A549 (cell line): Measurements from ENCODE around the gene THEM4. TPM values are rescaled to one million over a fixed set of nuclear protein-coding genes. Genes with fewer than 3 reads are reported as not detected.

Experiments used
- ATAC-seq, 2 experiments: fragments of 200-7000 bp in 1 of 2; fragments of >200 bp in 1 of 2; cut with Nextera tagmentation in 1 of 2; cut with Tn5 transposase in 1 of 2; 3 replicates each; pipeline versions ENCODE4 v1.8.0 to v1.9.1; 2018 to 2020; ENCODE audit warnings: mild to moderate bottlenecking in 1 of 2, moderate library complexity in 1 of 2
- CTCF ChIA-PET: fragments of 300-600 bp; sonication (Branson Sonifier 250); formaldehyde crosslinking; extraction: SDS; loops from one replicate; lab custom pipeline; 2021; ENCODE audit warnings: antibody characterized with exemption, inconsistent platforms; lab: Yijun Ruan, JAX
- POLR2A ChIA-PET: fragments of 350-600 bp; formaldehyde crosslinking; extraction: SDS; loops from one replicate; lab custom pipeline; 2021; ENCODE audit warnings: antibody characterized with exemption, inconsistent platforms; lab: Yijun Ruan, JAX
- DNase-seq, 2 experiments: peaks; one replicate each; pipeline versions ENCODE4 v3.0.0 to v3.0.0-alpha.2; 2011 to 2016; ENCODE audit warnings: low read depth in 1 of 2, low spot score in 1 of 2
- FAIRE-seq: peaks from 2 replicates; lab custom pipeline; 2011; peaks lifted over from hg19 to GRCh38; lab: Jason Lieb, UNC
- H3K27ac ChIP-seq, 2 experiments: fragments of >200 bp; sonication (Bioruptor Twin); formaldehyde crosslinking; 3 replicates each; pipeline ENCODE4 v1.5.1; 2016 to 2017
- H3K4me1 ChIP-seq: fragments of >200 bp; sonication (Bioruptor Twin); formaldehyde crosslinking; 3 replicates; pipeline ENCODE4 v1.6.1; 2016
- H3K4me2 ChIP-seq: fragments of >200 bp; sonication (Bioruptor Twin); formaldehyde crosslinking; 3 replicates; pipeline ENCODE4 v1.6.1; 2016
- H3K4me3 ChIP-seq: fragments of >200 bp; sonication (Bioruptor Twin); formaldehyde crosslinking; 3 replicates; pipeline ENCODE4 v1.5.1; 2016
- H3K9me3 ChIP-seq: fragments of >200 bp; sonication (Bioruptor Twin); formaldehyde crosslinking; 3 replicates; pipeline ENCODE4 v1.6.1; 2016
- CBX8 ChIP-seq: fragments of 200-600 bp; sonication (generic); IDR thresholded peaks from 2 replicates; pipeline ENCODE4 v1.6.1; 2016
- CEBPB ChIP-seq, 2 experiments: fragments of >200 bp in 1 of 2; sonication (Bioruptor Twin) in 1 of 2; formaldehyde crosslinking in 1 of 2; IDR thresholded peaks; 2 replicates each; pipeline ENCODE4 v1.6.1; 2012 to 2016
- CHD2 ChIP-seq: fragments of 150-350 bp; IDR thresholded peaks from 2 replicates; pipeline ENCODE4 v1.6.1; 2014; ENCODE audit warnings: low read length; ENCODE audit not compliant: partially characterized antibody
- EHF ChIP-seq: fragments of 250-450 bp; sonication (Bioruptor Pico); IDR thresholded peaks from 2 replicates; pipeline ENCODE4 v1.5.0; 2020; ENCODE audit warnings: mild to moderate bottlenecking
- ESRRA ChIP-seq: fragments of 150-350 bp; IDR thresholded peaks from 2 replicates; pipeline ENCODE4 v1.6.1; 2014; ENCODE audit warnings: mild to moderate bottlenecking, low read length, borderline replicate concordance
- FOXS1 ChIP-seq: fragments of 250-450 bp; sonication (Bioruptor Pico); IDR thresholded peaks from 2 replicates; pipeline ENCODE4 v1.5.0; 2020; ENCODE audit warnings: mild to moderate bottlenecking, moderate library complexity
- GATA3 ChIP-seq: IDR thresholded peaks from 2 replicates; pipeline ENCODE4 v1.6.1; 2012; ENCODE audit warnings: borderline replicate concordance
- HOXA7 ChIP-seq: fragments of 250-450 bp; sonication (Bioruptor Pico); IDR thresholded peaks from 2 replicates; pipeline ENCODE4 v1.5.0; 2020; ENCODE audit warnings: mild to moderate bottlenecking, moderate library complexity
- MAFK ChIP-seq: fragments of 450-650 bp; IDR thresholded peaks from 2 replicates; pipeline ENCODE4 v1.6.1; 2014; ENCODE audit not compliant: partially characterized antibody
- MYC ChIP-seq: IDR thresholded peaks from 2 replicates; pipeline ENCODE4 v1.6.1; 2012; ENCODE audit warnings: mild to moderate bottlenecking, inconsistent platforms, low read length, improper control_type of control experiment, borderline replicate concordance
- NPAS2 ChIP-seq: fragments of 250-450 bp; sonication (Bioruptor Pico); IDR thresholded peaks from 2 replicates; pipeline ENCODE4 v1.8.0; 2022; ENCODE audit warnings: mild to moderate bottlenecking, moderate library complexity, borderline replicate concordance
- NR3C1 ChIP-seq: fragments of >200 bp; sonication (Bioruptor Twin); formaldehyde crosslinking; IDR thresholded peaks from 3 replicates; pipeline ENCODE4 v1.6.1; 2017
- POLR2AphosphoS2 ChIP-seq: conservative IDR thresholded peaks from 2 replicates; pipeline ENCODE4 v1.6.1; 2012; ENCODE audit warnings: low read length, improper control_type of control experiment, inconsistent platforms
- SMC3 ChIP-seq: fragments of >200 bp; sonication (Bioruptor Twin); formaldehyde crosslinking; IDR thresholded peaks from 3 replicates; pipeline ENCODE4 v1.6.1; 2018; ENCODE audit warnings: inconsistent platforms
- WGBS: methylation state at CpG from one replicate; pipeline ENCODE4 v1.1.6; 2017; ENCODE audit errors: missing lambda C conversion rate; 5-methylcytosine and 5-hydroxymethylcytosine counted together
- polyA plus RNA-seq, 4 experiments: library from polyadenylated mRNA; depleted of rRNA in 3 of 4; stranded (reverse); fragments of >200 nt; fragmentation: RNase III in 1 of 4; extraction: RNeasy Plus Mini Kit Qiagen cat#74134 plus additional on column Dnase treatment in 1 of 4; gene quantifications; 2 replicates in 3 of 4; 3 replicates in 1 of 4; pipeline ENCODE4 v1.2.3, GENCODE V29; 2011 to 2017
- TF ChIP-seq, protein P1 (sequence below): IDR thresholded peaks from 2 replicates; pipeline ENCODE4 v1.6.1; 2012
- TF ChIP-seq, protein P2 (sequence below): fragments of >200 bp; sonication (Bioruptor Twin); formaldehyde crosslinking; IDR thresholded peaks from 2 replicates; pipeline ENCODE4 v1.6.1; 2016
- TF ChIP-seq, protein P3 (sequence below): fragments of 150-350 bp; IDR thresholded peaks from 2 replicates; pipeline ENCODE4 v1.6.1; 2014; ENCODE audit warnings: low read depth, mild to moderate bottlenecking, low read length

The THEM4 gene
- polyA plus RNA-seq, 2 of the 4 experiments (the other 2 are of a cell fraction): 16.6 to 32.3 TPM

DNA sequence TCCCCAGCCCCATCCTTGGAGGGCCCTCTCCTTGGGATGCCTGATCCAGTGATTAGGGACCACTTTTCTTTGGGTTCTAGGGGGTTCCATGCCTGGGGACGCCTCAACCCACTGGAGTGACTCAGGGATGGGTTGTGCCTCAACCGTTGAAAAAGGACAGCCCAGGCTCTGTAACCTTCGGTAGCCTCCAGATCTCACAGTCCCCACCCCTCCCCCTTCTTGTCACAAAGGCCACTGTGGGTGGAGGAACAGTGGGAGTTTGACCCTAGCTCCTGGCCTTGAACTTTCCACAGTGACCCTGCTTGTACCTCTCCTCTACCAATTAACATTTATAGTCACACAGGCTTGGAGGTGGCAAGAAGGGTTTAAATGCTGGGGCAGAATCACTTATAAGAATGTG lies 75.1 kb downstream of the THEM4 start:
- H3K4me2 ChIP-seq: no peak overlapping the region
- no peak for FAIRE-seq
- DNase-seq: no peak
- 100% methylated on average over 2 of the region's 3 CpGs for WGBS
- ChIA-PET POLR2A (no interaction called here), CTCF (interaction anchor here (0.9 to 5.5 kb wide), 6 partner anchors 11 to 390 kb away, joined by 3 to 77 read pairs (median 4); partner anchors contain the start of gene MRPL9)
- peaks cover 24% of the 10 kb centered on the region for H3K4me1 ChIP-seq
- no peak overlapping the region for H3K27ac ChIP-seq
- ATAC-seq: no peak
- TF ChIP-seq CBX8 (no peak), MAFK (no peak), EHF (CRISPR knock-in tag) (no peak), NR3C1 (no peak), MYC (no peak), ESRRA (no peak), CEBPB (IDR thresholded peaks at IDR 0.05) (no peak), FOXS1 (no peak), POLR2AphosphoS2 (no peak)
- TF ChIP-seq, protein P1, sequence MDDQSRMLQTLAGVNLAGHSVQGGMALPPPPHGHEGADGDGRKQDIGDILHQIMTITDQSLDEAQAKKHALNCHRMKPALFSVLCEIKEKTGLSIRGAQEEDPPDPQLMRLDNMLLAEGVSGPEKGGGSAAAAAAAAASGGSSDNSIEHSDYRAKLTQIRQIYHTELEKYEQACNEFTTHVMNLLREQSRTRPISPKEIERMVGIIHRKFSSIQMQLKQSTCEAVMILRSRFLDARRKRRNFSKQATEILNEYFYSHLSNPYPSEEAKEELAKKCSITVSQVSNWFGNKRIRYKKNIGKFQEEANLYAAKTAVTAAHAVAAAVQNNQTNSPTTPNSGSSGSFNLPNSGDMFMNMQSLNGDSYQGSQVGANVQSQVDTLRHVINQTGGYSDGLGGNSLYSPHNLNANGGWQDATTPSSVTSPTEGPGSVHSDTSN: no peak
- TF ChIP-seq, protein P2, sequence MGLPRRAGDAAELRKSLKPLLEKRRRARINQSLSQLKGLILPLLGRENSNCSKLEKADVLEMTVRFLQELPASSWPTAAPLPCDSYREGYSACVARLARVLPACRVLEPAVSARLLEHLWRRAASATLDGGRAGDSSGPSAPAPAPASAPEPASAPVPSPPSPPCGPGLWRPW: no peak
- TF ChIP-seq, protein P3, sequence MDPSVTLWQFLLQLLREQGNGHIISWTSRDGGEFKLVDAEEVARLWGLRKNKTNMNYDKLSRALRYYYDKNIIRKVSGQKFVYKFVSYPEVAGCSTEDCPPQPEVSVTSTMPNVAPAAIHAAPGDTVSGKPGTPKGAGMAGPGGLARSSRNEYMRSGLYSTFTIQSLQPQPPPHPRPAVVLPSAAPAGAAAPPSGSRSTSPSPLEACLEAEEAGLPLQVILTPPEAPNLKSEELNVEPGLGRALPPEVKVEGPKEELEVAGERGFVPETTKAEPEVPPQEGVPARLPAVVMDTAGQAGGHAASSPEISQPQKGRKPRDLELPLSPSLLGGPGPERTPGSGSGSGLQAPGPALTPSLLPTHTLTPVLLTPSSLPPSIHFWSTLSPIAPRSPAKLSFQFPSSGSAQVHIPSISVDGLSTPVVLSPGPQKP: no peak
- no peak overlapping the region for H3K4me3 ChIP-seq
- H3K9me3 ChIP-seq: no peaks in the 10 kb centered on the region

DNA sequence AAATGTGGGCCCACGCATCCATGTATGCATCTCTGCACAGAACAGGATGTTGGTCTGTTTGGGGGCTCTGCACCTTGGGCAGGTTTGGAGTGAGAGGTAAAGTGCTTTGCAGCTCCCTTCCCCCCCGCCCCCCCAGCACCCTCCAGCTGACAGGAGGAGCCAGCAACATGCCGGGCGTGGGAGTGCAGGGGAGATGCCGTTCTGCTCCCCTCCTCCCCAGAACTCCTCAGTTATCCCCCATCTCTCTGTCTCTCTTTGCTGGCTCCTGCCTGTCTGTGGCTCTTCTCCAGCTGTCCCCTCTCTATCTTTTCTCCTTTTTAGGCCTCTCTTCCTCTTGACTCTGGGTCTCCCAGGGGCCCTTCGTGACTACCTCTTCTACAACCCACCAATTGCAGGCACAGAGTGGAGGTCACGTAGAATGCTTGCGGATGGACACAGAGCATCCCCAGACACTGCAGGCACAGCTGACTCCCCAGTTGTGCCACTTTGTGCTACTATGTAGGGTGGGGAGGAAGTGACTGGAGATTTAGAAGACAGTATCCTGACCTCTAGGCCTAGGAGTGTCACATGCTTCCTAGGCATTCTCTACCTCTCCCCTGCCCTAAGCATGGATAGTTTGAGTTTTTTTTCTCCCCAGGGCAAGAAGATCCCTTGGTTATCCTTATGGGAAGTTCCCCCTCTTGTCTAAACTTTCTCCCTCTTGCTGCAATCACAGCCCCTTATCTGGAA lies 76.0 kb downstream of the THEM4 start:
- Histone ChIP-seq H3K4me3 (no peak overlapping the region), H3K27ac (no peak overlapping the region), H3K4me1 (peaks cover 24% of the 10 kb centered on the region), H3K9me3 (no peaks in the 10 kb centered on the region), H3K4me2 (no peak overlapping the region)
- WGBS: 86% methylated on average over 5 of the region's 8 CpGs
- CTCF ChIA-PET: interaction anchor here (0.8 to 3.0 kb wide), 7 partner anchors 9 to 389 kb away, joined by 3 to 10 read pairs (median 3); no protein-coding TSS in a partner anchor
- TF ChIP-seq HOXA7 (CRISPR knock-in tag) (no peak), NPAS2 (CRISPR knock-in tag) (no peak)
- TF ChIP-seq, protein P3: no peak
- no peak for DNase-seq
- no peak for ATAC-seq
- FAIRE-seq: no peak
- POLR2A ChIA-PET: interaction anchor here (0.5 to 0.9 kb wide), 2 partner anchors 70 to 758 kb away, joined by 3 read pairs; partner anchors contain the start of gene MRPL9

DNA sequence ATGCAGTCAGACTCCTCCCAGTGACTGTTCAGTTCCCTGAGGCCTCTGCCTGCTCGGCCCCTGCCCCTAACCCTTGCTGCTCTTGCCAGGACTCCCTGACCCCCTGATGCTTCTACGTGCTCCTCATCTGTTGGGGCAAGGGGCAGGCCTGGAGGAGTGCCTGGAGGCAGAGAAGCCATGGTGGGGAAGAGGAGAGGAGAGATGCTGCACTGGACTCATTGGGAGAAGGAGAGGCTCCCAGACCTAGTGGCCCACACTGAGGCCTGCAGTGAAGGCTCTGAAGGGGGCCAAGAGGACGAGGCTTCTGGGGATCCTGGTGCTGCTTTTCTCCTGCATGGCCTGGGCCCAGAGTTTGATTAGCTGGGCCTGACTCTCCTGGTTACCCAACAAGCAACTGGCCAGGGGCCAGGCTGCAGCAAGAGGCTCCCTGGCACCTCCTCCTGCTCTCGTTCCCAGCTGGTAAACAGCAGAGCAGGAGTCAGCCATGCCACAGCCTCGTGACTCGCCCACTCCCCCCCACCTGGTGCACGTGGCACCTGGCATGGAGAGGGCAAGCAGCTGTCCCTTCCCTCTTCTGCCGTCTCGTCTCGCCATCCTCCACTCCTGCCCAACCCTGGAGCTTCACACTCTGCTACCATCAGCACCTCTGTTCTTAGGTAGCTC lies 76.9 kb downstream of the THEM4 start:
- ChIA-PET POLR2A (interaction anchor here (0.5 to 0.9 kb wide), 2 partner anchors 70 to 757 kb away, joined by 3 read pairs; partner anchors contain the start of gene MRPL9), CTCF (interaction anchor here (0.8 to 3.0 kb wide), 6 partner anchors 8 to 371 kb away, joined by 3 to 10 read pairs (median 3); no protein-coding TSS in a partner anchor)
- no peak overlapping the region for H3K4me2 ChIP-seq
- peak in 1 of 2 experiments; percentile 11; a peak in 1 of 6 replicates for ATAC-seq
- TF ChIP-seq SMC3: no peak
- TF ChIP-seq NR3C1: no peak
- no peak for TF ChIP-seq CHD2
- TF ChIP-seq GATA3: no peak
- no peak for TF ChIP-seq ESRRA
- peak overlapping the region; percentile 25 to 48; a peak in 4 of 6 replicates for H3K27ac ChIP-seq
- peaks cover 24% of the 10 kb centered on the region for H3K4me1 ChIP-seq
- FAIRE-seq: no peak
- H3K9me3 ChIP-seq: no peaks in the 10 kb centered on the region
- 62% methylated on average over 10 of the region's 10 CpGs for WGBS
- no peak overlapping the region for H3K4me3 ChIP-seq
- peak in 1 of 2 experiments; percentile 38 for DNase-seq
